Endothelial cell (in vitro differentiated cells): Measurements from ENCODE around the gene MARK3. TPM values are rescaled to one million over a fixed set of nuclear protein-coding genes. Genes with fewer than 3 reads are reported as not detected.
A peak's percentile ranks its signal among the peaks of the same experiment; 100 is the strongest.

Experiments used
- DNase-seq: peaks from one replicate; pipeline ENCODE4 v3.0.0; 2021; ENCODE audit warnings: low spot score
- H3K27ac Mint-ChIP-seq: one replicate; pipeline ENCODE4 v1.8.0; 2021; ENCODE audit warnings: mixed read lengths, inconsistent platforms; ENCODE audit not compliant: unreplicated experiment
- H3K27me3 Mint-ChIP-seq: one replicate; pipeline ENCODE4 v1.8.0; 2021; ENCODE audit warnings: mild to moderate bottlenecking, moderate library complexity, mixed read lengths, inconsistent platforms; ENCODE audit not compliant: unreplicated experiment
- H3K36me3 Mint-ChIP-seq: one replicate; pipeline ENCODE4 v1.8.0; 2021; ENCODE audit warnings: mild to moderate bottlenecking, low read depth, mixed read lengths, inconsistent platforms; ENCODE audit not compliant: unreplicated experiment
- H3K4me1 Mint-ChIP-seq: one replicate; pipeline ENCODE4 v1.8.0; 2021; ENCODE audit warnings: mild to moderate bottlenecking, mixed read lengths, inconsistent platforms; ENCODE audit not compliant: unreplicated experiment
- H3K4me3 Mint-ChIP-seq: one replicate; pipeline ENCODE4 v1.8.0; 2021; ENCODE audit warnings: mild to moderate bottlenecking, mixed read lengths, inconsistent platforms; ENCODE audit not compliant: unreplicated experiment
- H3K9me3 Mint-ChIP-seq: one replicate; pipeline ENCODE4 v1.8.0; 2021; ENCODE audit warnings: mixed read lengths, inconsistent platforms; ENCODE audit not compliant: unreplicated experiment
- CTCF ChIP-seq: fragments of 200-600 bp; sonication (generic); IDR thresholded peaks from one replicate; pipeline ENCODE4 v1.5.0; 2021; ENCODE audit warnings: antibody characterized with exemption; ENCODE audit not compliant: unreplicated experiment
- total RNA-seq: library from RNA; stranded (reverse); fragmentation: NEBNext Ultra II Directional; extraction: Animal tissue kit (Norgen Biotek cat#: 25700); gene quantifications from one replicate; pipeline ENCODE4 v1.2.1, GENCODE V29; 2021; ENCODE audit not compliant: unreplicated experiment

The MARK3 gene
- total RNA-seq, 1 donor from 2014 or later = 70.8 TPM

DNA sequence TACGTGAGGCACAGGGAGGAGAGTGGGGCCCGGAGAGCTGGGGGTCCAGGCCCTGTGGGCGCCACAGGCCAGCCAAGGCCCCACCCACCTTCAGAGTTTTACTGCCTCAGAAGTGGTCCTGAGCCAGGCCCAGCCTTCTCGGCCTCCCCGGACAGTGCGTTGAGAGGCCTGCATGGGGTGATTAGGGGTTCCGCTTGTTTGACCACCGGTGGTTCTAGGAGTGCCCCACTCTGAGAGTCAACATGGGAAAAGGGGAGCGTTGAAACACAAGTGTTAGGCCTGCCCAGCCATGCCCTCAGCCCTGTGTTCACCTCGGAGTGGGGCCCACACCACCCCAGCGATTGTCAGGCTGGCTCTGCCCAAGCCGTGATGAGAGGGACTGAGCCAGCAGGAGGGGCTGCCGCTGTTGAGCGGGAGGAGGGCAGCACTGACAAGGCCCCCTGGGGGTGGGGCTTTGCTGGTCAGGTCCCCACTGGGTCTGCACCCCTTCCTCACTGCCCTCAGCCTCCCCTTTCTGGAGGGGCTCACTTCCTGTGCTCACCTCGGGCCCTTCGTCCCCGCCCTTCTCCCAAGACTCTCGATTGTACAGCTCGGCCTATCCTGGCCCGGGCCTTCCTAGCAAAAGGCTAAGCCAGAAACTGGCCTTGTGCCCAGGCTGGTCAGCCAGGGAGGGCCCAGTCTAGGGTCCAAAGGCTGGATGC is 132.7 kb downstream of the MARK3 start:
- Mint-ChIP-seq H3K27me3 (peaks cover 13% of the 10 kb centered on the region), H3K4me3 (no peak overlapping the region), H3K4me1 (peaks cover 9% of the 10 kb centered on the region), H3K27ac (no peak overlapping the region), H3K36me3 (no peaks in the 10 kb centered on the region), H3K9me3 (no peaks in the 10 kb centered on the region)
- no peak for TF ChIP-seq CTCF
- DNase-seq = no peak

- TF ChIP-seq CTCF = peak; percentile 76
- peak; percentile 71 for DNase-seq
- peaks cover 9% of the 10 kb centered on the region for H3K4me1 Mint-ChIP-seq
- no peak overlapping the region for H3K4me3 Mint-ChIP-seq
- peaks cover 15% of the 10 kb centered on the region for H3K27me3 Mint-ChIP-seq
- H3K9me3 Mint-ChIP-seq = no peaks in the 10 kb centered on the region
- H3K27ac Mint-ChIP-seq = no peak overlapping the region
- peaks cover 2% of the 10 kb centered on the region for H3K36me3 Mint-ChIP-seq
Measured at GRCh38 chr14:103518422-103519042, 133.3 kb downstream of the MARK3 start.

DNA sequence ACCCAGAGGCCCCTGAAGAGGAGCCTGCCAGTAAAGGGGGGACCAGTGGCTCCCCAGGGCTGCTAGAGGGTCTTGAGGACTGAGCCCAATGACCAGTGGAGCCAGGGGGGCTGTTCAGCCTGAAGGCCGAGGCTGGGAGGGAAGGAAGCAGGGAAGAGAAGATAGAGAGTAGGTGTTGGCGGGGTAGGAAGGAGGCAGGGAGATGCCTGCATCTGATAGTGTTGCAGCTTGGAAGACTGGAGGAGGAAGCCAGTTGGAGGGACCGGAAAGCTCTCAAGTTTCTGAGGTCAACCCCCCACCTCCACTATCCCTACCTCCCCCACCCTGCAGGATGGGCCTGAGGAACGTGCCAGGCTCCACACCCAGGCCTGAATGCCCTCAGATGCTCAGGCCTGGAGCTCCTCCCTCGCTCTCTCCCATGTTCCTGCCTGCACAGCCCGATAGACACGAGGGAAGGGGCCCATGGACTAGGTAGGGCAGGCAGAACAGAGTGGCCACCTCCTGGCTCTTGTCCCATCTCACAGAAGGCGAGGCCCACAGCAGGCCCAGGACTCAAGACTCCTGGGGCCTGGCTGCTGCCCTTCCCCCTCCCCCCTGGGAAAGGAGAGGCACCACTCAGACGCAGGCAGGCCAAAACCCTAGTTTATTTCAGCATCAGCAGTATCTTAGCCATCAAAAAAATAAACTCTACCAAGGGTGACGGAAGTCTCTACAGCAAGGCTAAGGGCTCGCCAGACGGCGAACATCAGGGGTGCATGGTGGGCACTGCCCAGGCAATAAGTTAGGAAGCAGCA is 134.0 kb downstream of the MARK3 start:
- H3K27ac Mint-ChIP-seq = peak overlapping the region; percentile 18
- H3K36me3 Mint-ChIP-seq = peaks cover 5% of the 10 kb centered on the region
- DNase-seq = no peak
- H3K4me1 Mint-ChIP-seq = peaks cover 9% of the 10 kb centered on the region
- no peaks in the 10 kb centered on the region for H3K9me3 Mint-ChIP-seq
- H3K27me3 Mint-ChIP-seq = peaks cover 18% of the 10 kb centered on the region
- H3K4me3 Mint-ChIP-seq = peak overlapping the region; percentile 42
- no peak for TF ChIP-seq CTCF

DNA sequence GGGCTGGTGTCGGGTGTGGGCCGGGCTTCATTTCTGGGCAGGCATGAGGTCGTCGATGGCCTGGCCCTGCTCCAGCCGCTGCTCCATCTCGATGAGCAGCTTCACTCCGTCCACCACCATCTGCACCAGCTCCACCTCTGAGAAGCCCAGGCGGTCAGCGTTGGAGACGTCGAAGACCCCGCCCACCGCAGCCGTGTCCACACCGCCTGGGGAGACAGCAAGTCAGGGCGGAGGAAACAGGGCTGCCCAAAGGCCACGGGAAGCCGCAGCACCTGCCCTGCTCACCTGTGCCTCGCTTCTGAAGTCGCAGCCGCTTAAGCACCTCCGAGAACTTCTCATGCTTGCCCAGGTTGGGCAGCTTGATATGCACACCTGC is 134.6 kb downstream of the MARK3 start:
- no peak for DNase-seq
- H3K27me3 Mint-ChIP-seq = peaks cover 18% of the 10 kb centered on the region
- no peaks in the 10 kb centered on the region for H3K9me3 Mint-ChIP-seq
- H3K4me3 Mint-ChIP-seq = peak overlapping the region; percentile 12
- H3K27ac Mint-ChIP-seq = no peak overlapping the region
- peaks cover 5% of the 10 kb centered on the region for H3K36me3 Mint-ChIP-seq
- H3K4me1 Mint-ChIP-seq = peaks cover 9% of the 10 kb centered on the region
- no peak for TF ChIP-seq CTCF
